ENCODE data around the gene PPP2R2B.

The PPP2R2B gene

GRCh38 chr5:146683861-146684260 is 194.7 kb downstream of the PPP2R2B start:
- TF ChIP-seq CTCF (IDR thresholded peaks at IDR 0.05): no peak
- no peak overlapping the region for H3K27ac ChIP-seq
- no peak for DNase-seq (ENCODE audit: low spot score)
- no peak overlapping the region for H3K4me3 ChIP-seq

- no peak for DNase-seq (ENCODE audit: low spot score)
- H3K4me3 ChIP-seq: no peak overlapping the region
- H3K27ac ChIP-seq: no peak overlapping the region
- no peak for TF ChIP-seq CTCF (IDR thresholded peaks at IDR 0.05)
Observed at GRCh38 chr5:146682899-146683532, 195.5 kb downstream of the PPP2R2B start.

GRCh38 chr5:146681585-146682105 is 196.9 kb downstream of the PPP2R2B start:
- no peak for TF ChIP-seq CTCF (IDR thresholded peaks at IDR 0.05)
- no peak overlapping the region for H3K27ac ChIP-seq
- no peak overlapping the region for H3K4me3 ChIP-seq
- no peak for DNase-seq (ENCODE audit: low spot score)

GRCh38 chr5:146680846-146681584 is 197.5 kb downstream of the PPP2R2B start:
- no peak overlapping the region for H3K27ac ChIP-seq
- no peak for TF ChIP-seq CTCF (IDR thresholded peaks at IDR 0.05)
- DNase-seq (ENCODE audit: low spot score): no peak

GRCh38 chr5:146675636-146676035 is 202.9 kb downstream of the PPP2R2B start:
- H3K4me3 ChIP-seq: no peak overlapping the region
- no peak overlapping the region for H3K27ac ChIP-seq
- no peak for TF ChIP-seq CTCF (IDR thresholded peaks at IDR 0.05)
- no peak for DNase-seq (ENCODE audit: low spot score)

More at GRCh38 chr5:146680846-146681584, 197.5 kb downstream of the PPP2R2B start:
- no peak overlapping the region for H3K4me3 ChIP-seq

GRCh38 chr5:146672866-146673265 is 205.7 kb downstream of the PPP2R2B start:
- Histone ChIP-seq H3K27ac (no peak overlapping the region), H3K4me3 (no peak overlapping the region)
- DNase-seq (ENCODE audit: low spot score): no peak
- no peak for TF ChIP-seq CTCF (IDR thresholded peaks at IDR 0.05)
